SKM-1 treated with dmso at 0.1 percent for 144 hours (cell line): ENCODE measurements around the gene OPA3.
A peak's percentile ranks its signal among the peaks of the same experiment; 100 is the strongest.
"Not testable (repeated sequence)": the region's sequence is repeated elsewhere in the genome, so short reads cannot be mapped to it uniquely, and the experiment has no call there.

Source experiments
- DNase-seq: peaks from one replicate; lab custom pipeline; 2025; ENCODE audit not compliant: unreplicated experiment; lab: John Stamatoyannopoulos, UW

Gene OPA3

GRCh38 chr19:45523642-45524256, 60.9 kb downstream of the OPA3 start:
- peak; percentile 66 for DNase-seq

GRCh38 chr19:45522010-45522941, 62.3 kb downstream of the OPA3 start:
- DNase-seq = no peak

- DNase-seq = no peak
These were observed 66.2 kb downstream of the OPA3 start for GRCh38 chr19:45518469-45518826.

- DNase-seq = no peak
These were observed 66.7 kb downstream of the OPA3 start for GRCh38 chr19:45517641-45518468.

- DNase-seq = no peak
These were observed 67.4 kb downstream of the OPA3 start for GRCh38 chr19:45517238-45517637.

- no peak for DNase-seq
These were observed 68.7 kb downstream of the OPA3 start for GRCh38 chr19:45515807-45516401.

- peak; percentile 74 for DNase-seq
These were observed 69.4 kb downstream of the OPA3 start for GRCh38 chr19:45515081-45515624.

- no peak for DNase-seq
These were observed 70.1 kb downstream of the OPA3 start for GRCh38 chr19:45514376-45515051.

GRCh38 chr19:45512881-45513483, 71.6 kb downstream of the OPA3 start:
- DNase-seq = no peak

- no peak for DNase-seq
These were observed 73.5 kb downstream of the OPA3 start for GRCh38 chr19:45511074-45511473.

- DNase-seq = not testable (repeated sequence)
These were observed 74.2 kb downstream of the OPA3 start for GRCh38 chr19:45510352-45510751.

- DNase-seq = no peak
These were observed 74.9 kb downstream of the OPA3 start for GRCh38 chr19:45509692-45510015.

- peak; percentile 24 for DNase-seq
These were observed 75.5 kb downstream of the OPA3 start for GRCh38 chr19:45508861-45509691.

- no peak for DNase-seq
These were observed 76.2 kb downstream of the OPA3 start for GRCh38 chr19:45508417-45508860.

- no peak for DNase-seq
These were observed 76.7 kb downstream of the OPA3 start for GRCh38 chr19:45507872-45508416.

- peak; percentile 82 for DNase-seq
These were observed 77.4 kb downstream of the OPA3 start, which contains the start of gene VASP for GRCh38 chr19:45506989-45507871. TSS of gene VASP (plus strand) at chr19:45507479. CDS start at chr19:45507772, 293 bp downstream.

- DNase-seq = peak; percentile 36
These were observed 78.2 kb downstream of the OPA3 start for GRCh38 chr19:45506246-45506988.
